Tibial nerve (tissue), 4 donors: ENCODE data around the gene CLMN. TPM values are rescaled to one million over a fixed set of nuclear protein-coding genes. Genes with fewer than 3 reads are reported as not detected.
A peak's percentile ranks its signal among the peaks of the same experiment; 100 is the strongest.

Experiments used
- DNase-seq, 2 donors: peaks; one replicate each; pipeline ENCODE4 v3.0.0-alpha.2; 2019; ENCODE audit warnings: low spot score in 2 of 2
- H3K27ac ChIP-seq, 4 donors: fragments of 200-600 bp; sonication (generic) in 3 of 4; one replicate each; pipeline ENCODE4 v1.5.1; 2017 to 2019; ENCODE audit warnings: mild to moderate bottlenecking in 1 of 4
- H3K27me3 ChIP-seq, 2 donors: fragments of 200-600 bp; sonication (generic) in 1 of 2; one replicate each; pipeline versions ENCODE4 v1.5.1 to v1.6.0; 2017 to 2019
- H3K36me3 ChIP-seq, 3 donors: fragments of 200-600 bp; sonication (generic); one replicate each; pipeline ENCODE4 v1.5.1; 2018 to 2019
- H3K4me1 ChIP-seq, 4 donors: fragments of 200-600 bp; sonication (generic) in 3 of 4; one replicate each; pipeline ENCODE4 v1.5.1; 2017 to 2019
- H3K4me3 ChIP-seq, 4 donors: fragments of 200-600 bp; sonication (generic) in 3 of 4; one replicate each; pipeline ENCODE4 v1.5.1; 2017 to 2019; ENCODE audit warnings: mild to moderate bottlenecking in 1 of 4, moderate library complexity in 1 of 4
- H3K9me3 ChIP-seq, 4 donors: fragments of 200-600 bp; sonication (generic) in 3 of 4; one replicate each; pipeline ENCODE4 v1.5.1; 2017 to 2019
- CTCF ChIP-seq, 5 experiments: fragments of 200-600 bp in 3 of 5; fragments of 450-650 bp in 2 of 5; sonication (generic) in 3 of 5; IDR thresholded peaks; one replicate each; pipeline ENCODE4 v1.5.1; 2016 to 2019; ENCODE audit warnings: antibody characterized with exemption in 5 of 5, mild to moderate bottlenecking in 3 of 5, moderate library complexity in 2 of 5
- EP300 ChIP-seq, 2 donors: sonication (generic); formaldehyde crosslinking; IDR thresholded peaks; one replicate each; pipeline ENCODE4 v1.6.1; 2017; ENCODE audit warnings: antibody characterized with exemption in 2 of 2, mild to moderate bottlenecking in 1 of 2
- POLR2A ChIP-seq, 2 donors: fragments of 450-650 bp; IDR thresholded peaks; one replicate each; pipeline ENCODE4 v1.6.1; 2017; ENCODE audit warnings: antibody characterized with exemption in 2 of 2, mild to moderate bottlenecking in 2 of 2, moderate library complexity in 2 of 2
- WGBS, 2 donors: methylation state at CpG; one replicate each; pipeline ENCODE4 v1.1.5; 2018; 5-methylcytosine and 5-hydroxymethylcytosine counted together
- total RNA-seq, 4 donors: library from RNA; depleted of rRNA; stranded (reverse); fragments of >200 nt; gene quantifications; one replicate each; pipeline ENCODE4 v1.1.0, GENCODE V29; 2016

Gene CLMN
- total RNA-seq, 4 donors from 2014 or later = 31.2 to 49.8 (median 40.9) TPM

GRCh38 chr14:95314609-95315008 lies 5.1 kb downstream of the CLMN start:
- Histone ChIP-seq H3K4me3 (no peak overlapping the region), H3K27ac (peak overlapping the region; percentile 46 to 98 (median 76)), H3K36me3 (peaks cover 0 to 3% (median 0%) of the 10 kb centered on the region in 3 donors), H3K9me3 (no peaks in the 10 kb centered on the region), H3K4me1 (peaks cover 3 to 64% (median 49%) of the 10 kb centered on the region in 4 donors), H3K27me3 (no peaks in the 10 kb centered on the region)
- 58 to 68% methylated on average over 6 of the region's 6 CpGs for WGBS, 2 donors
- DNase-seq = no peak
- TF ChIP-seq EP300 (IDR thresholded peaks at IDR 0.05) (no peak), CTCF (IDR thresholded peaks at IDR 0.05) (no peak)

DNA sequence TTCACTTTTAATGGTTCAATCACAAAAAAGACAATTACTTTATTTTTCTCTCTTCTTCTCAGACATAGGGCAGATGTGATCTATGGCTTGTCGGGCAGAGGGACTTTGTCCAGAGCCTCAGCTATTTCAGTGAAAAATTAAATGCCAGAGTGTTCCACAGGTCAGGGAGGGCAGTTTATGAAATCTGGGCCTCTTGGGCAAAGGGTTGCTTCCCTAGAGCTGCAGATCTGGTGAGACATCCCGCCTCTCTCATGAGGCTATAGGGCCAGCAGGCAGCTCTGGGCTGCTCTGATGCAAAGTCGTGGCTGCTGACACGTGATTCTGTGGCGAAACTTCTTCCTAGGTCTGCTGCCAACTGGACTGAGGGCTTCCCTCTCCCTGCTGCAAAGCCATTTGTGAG lies 6.0 kb downstream of the CLMN start:
- 26 to 27% methylated on average over 5 of the region's 5 CpGs for WGBS, 2 donors
- DNase-seq = peak; percentile 47 to 74

GRCh38 chr14:95313190-95313589 lies 6.5 kb downstream of the CLMN start:
- Histone ChIP-seq H3K27ac (peak overlapping the region; percentile 17 to 98 (median 76)), H3K36me3 (peaks cover 0 to 3% (median 0%) of the 10 kb centered on the region in 3 donors), H3K27me3 (no peaks in the 10 kb centered on the region), H3K4me1 (peaks cover 3 to 57% (median 48%) of the 10 kb centered on the region in 4 donors), H3K9me3 (no peaks in the 10 kb centered on the region), H3K4me3 (no peak overlapping the region)
- 30 to 49% methylated on average over 2 of the region's 2 CpGs for WGBS, 2 donors
- no peak for DNase-seq
- TF ChIP-seq EP300 (IDR thresholded peaks at IDR 0.05) = no peak
- no peak for TF ChIP-seq CTCF (IDR thresholded peaks at IDR 0.05)
- no peak for TF ChIP-seq POLR2A (IDR thresholded peaks at IDR 0.05)

More for the DNA sequence above, 6.0 kb downstream of the CLMN start:
- no peaks in the 10 kb centered on the region for H3K27me3 ChIP-seq
- H3K4me1 ChIP-seq = peaks cover 3 to 57% (median 49%) of the 10 kb centered on the region in 4 donors
- H3K27ac ChIP-seq = peak overlapping the region; percentile 46 to 98 (median 76)
- H3K9me3 ChIP-seq = no peaks in the 10 kb centered on the region
- no peak for TF ChIP-seq CTCF (IDR thresholded peaks at IDR 0.05)
- TF ChIP-seq EP300 (IDR thresholded peaks at IDR 0.05) = peak; percentile 71 to 88
- H3K4me3 ChIP-seq = no peak overlapping the region
- peaks cover 0 to 3% (median 0%) of the 10 kb centered on the region in 3 donors for H3K36me3 ChIP-seq

GRCh38 chr14:95312311-95312710 lies 7.4 kb downstream of the CLMN start:
- Histone ChIP-seq H3K27ac (peak overlapping the region in 2 of 4 donors; percentile 93 to 98), H3K36me3 (peaks cover 0 to 3% (median 0%) of the 10 kb centered on the region in 3 donors), H3K9me3 (no peaks in the 10 kb centered on the region), H3K4me1 (peaks cover 3 to 63% (median 48%) of the 10 kb centered on the region in 4 donors), H3K27me3 (no peaks in the 10 kb centered on the region), H3K4me3 (no peak overlapping the region)
- no peak for DNase-seq
- WGBS, 2 donors = 68 to 84% methylated on average over 6 of the region's 6 CpGs
- no peak for TF ChIP-seq CTCF (IDR thresholded peaks at IDR 0.05)
- no peak for TF ChIP-seq EP300 (IDR thresholded peaks at IDR 0.05)
- no peak for TF ChIP-seq POLR2A (IDR thresholded peaks at IDR 0.05)

GRCh38 chr14:95311752-95312151 lies 8.0 kb downstream of the CLMN start:
- Histone ChIP-seq H3K27me3 (no peaks in the 10 kb centered on the region), H3K4me3 (no peak overlapping the region), H3K36me3 (peaks cover 0 to 3% (median 0%) of the 10 kb centered on the region in 3 donors), H3K9me3 (no peaks in the 10 kb centered on the region), H3K27ac (peak overlapping the region in 2 of 4 donors; percentile 93 to 98), H3K4me1 (peaks cover 3 to 62% (median 50%) of the 10 kb centered on the region in 4 donors)
- no peak for DNase-seq
- 42 to 65% methylated on average over 7 of the region's 7 CpGs for WGBS, 2 donors
- TF ChIP-seq CTCF (IDR thresholded peaks at IDR 0.05) (no peak), EP300 (IDR thresholded peaks at IDR 0.05) (no peak), POLR2A (IDR thresholded peaks at IDR 0.05) (no peak)
